ENCODE results near the gene FCHSD2. TPM values are rescaled to one million over a fixed set of nuclear protein-coding genes. Genes with fewer than 3 reads are reported as not detected.

The FCHSD2 gene
- total and polyA plus RNA-seq, 2 donors (not counting 3 experiments of a cell fraction or from before 2014, with no cell fraction given) = 20.8 to 56.9 TPM

DNA sequence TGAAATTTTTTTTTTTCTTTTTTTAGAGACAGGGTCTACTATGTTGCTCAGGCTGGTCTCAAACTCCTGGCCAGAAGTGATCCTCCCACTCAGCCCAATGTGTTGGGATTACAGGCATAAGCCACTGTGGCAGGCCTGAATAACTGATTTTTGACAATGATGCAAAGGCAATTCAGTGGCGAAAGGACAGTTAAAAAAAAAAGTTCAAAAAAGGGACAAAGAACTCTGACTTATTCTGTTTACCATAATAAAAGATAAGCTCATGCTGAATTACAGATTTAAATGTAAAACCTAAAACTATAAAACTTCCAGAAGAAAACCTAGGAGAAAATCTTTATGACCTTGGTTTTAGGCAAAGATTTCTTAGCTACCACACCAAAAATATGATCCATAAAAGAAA, 279.0 kb downstream of the FCHSD2 start:
- H3K9ac ChIP-seq (replicated peaks; ENCODE audit: extremely low read depth, insufficient read depth, low read length) = no peak overlapping the region
- H3K79me2 ChIP-seq (ENCODE audit: control insufficient read depth, insufficient read depth, low read length) = peaks cover 3% of the 10 kb centered on the region
- H3K9me3 ChIP-seq (replicated peaks; ENCODE audit: control insufficient read depth, insufficient read depth, low read length) = no peaks in the 10 kb centered on the region
- DNase-seq (ENCODE audit: low read depth, low spot score) (no peak), FAIRE-seq (no peak)
- CTCF ChIA-PET = interaction anchor here (0.7 to 2.4 kb wide), 4 partner anchors 12 to 374 kb away, joined by 3 to 5 read pairs (median 3); no protein-coding TSS in a partner anchor
- H3K27ac ChIP-seq (ENCODE audit: insufficient read depth, low read depth, low read length) = no peak overlapping the region
- no peaks in the 10 kb centered on the region for H4K20me1 ChIP-seq (replicated peaks; ENCODE audit: control insufficient read depth, extremely low read depth, insufficient read depth, low read length)
- POLR2A ChIA-PET = no interaction called here
- no peak for TF ChIP-seq GATA2 (IDR thresholded peaks at IDR 0.05; ENCODE audit: insufficient read depth, insufficient read length, low read depth, low read length)
- TF ChIP-seq POLR2AphosphoS5 (IDR thresholded peaks at IDR 0.05; ENCODE audit: insufficient read depth, low read depth, low read length) = no peak
- TF ChIP-seq POLR2A (IDR thresholded peaks at IDR 0.05; ENCODE audit: low read depth, low read length) = no peak
- no peak for TF ChIP-seq MYC (IDR thresholded peaks at IDR 0.05; ENCODE audit: low read depth, low read length)
- TF ChIP-seq CTCF (IDR thresholded peaks at IDR 0.05; ENCODE audit: extremely low read depth in 1 of 2, insufficient read depth in 1 of 2, low read depth in 1 of 2, low read length in 2 of 2) = no peak
- no peak for TF ChIP-seq FOS (IDR thresholded peaks at IDR 0.05; ENCODE audit: borderline replicate concordance, insufficient read depth, low read length)
- TF ChIP-seq JUN (IDR thresholded peaks at IDR 0.05; ENCODE audit: borderline replicate concordance, insufficient read depth, insufficient read length, low read depth) = no peak
- TF ChIP-seq, protein P1, sequence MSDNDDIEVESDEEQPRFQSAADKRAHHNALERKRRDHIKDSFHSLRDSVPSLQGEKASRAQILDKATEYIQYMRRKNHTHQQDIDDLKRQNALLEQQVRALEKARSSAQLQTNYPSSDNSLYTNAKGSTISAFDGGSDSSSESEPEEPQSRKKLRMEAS (IDR thresholded peaks at IDR 0.05; ENCODE audit: insufficient read depth, insufficient read length) = no peak
- TF ChIP-seq EZH2 (IDR thresholded peaks at IDR 0.05; ENCODE audit: borderline replicate concordance, low read depth, low read length, severe bottlenecking) = no peak
- no peak overlapping the region for H3K4me3 ChIP-seq (replicated peaks in 1 of 3; ENCODE audit: insufficient read depth in 1 of 3, low read depth in 1 of 3, low read length in 3 of 3)
- H2AFZ ChIP-seq (ENCODE audit: low read depth, low read length) = no peak overlapping the region
- no peak overlapping the region for H3K4me2 ChIP-seq (ENCODE audit: insufficient read depth, low read length)
- peaks cover 3% of the 10 kb centered on the region for H3K9me1 ChIP-seq (replicated peaks; ENCODE audit: control insufficient read depth, extremely low read depth, insufficient read depth, low read length)
- H3K27me3 ChIP-seq (ENCODE audit: control insufficient read depth in 2 of 2, insufficient read depth in 2 of 2, low read length in 2 of 2) = no peaks in the 10 kb centered on the region
- dilution Hi-C loops (cut with MboI; ENCODE audit: extremely low pct_ligation_motif_present, low sequenced_read_pairs) = no loop called here
- H3K36me3 ChIP-seq (ENCODE audit: control insufficient read depth in 2 of 2, extremely low read depth in 1 of 2, insufficient read depth in 2 of 2, low read length in 2 of 2) = no peaks in the 10 kb centered on the region
- no TSS peak for BruUV-seq (replicated peaks)
- peaks cover 23% of the 10 kb centered on the region for H3K4me1 ChIP-seq (ENCODE audit: control insufficient read depth, extremely low read depth, insufficient read depth, low read length)
- intact Hi-C loops (cut with micrococcal nuclease) = no loop called here

Measured in endothelial cell of umbilical vein (primary cell).